ENCODE results near the gene DMGDH.

DMGDH gene

GRCh38 chr5:79001471-79001870 lies 68.0 kb downstream of the DMGDH start:
- no peak for DNase-seq (ENCODE audit: extremely low read depth, insufficient read length)
- no peaks in the 10 kb centered on the region for H3K27me3 ChIP-seq (replicated peaks; ENCODE audit: control insufficient read depth, insufficient read depth, low read length)
- no peak for TF ChIP-seq CTCF (IDR thresholded peaks at IDR 0.05; ENCODE audit: insufficient read depth, low read length, poor library complexity, severe bottlenecking)
- H3K4me3 ChIP-seq (replicated peaks; ENCODE audit: low read depth, low read length) = no peak overlapping the region
- no peaks in the 10 kb centered on the region for H3K36me3 ChIP-seq (ENCODE audit: control insufficient read depth, insufficient read depth, low read length)

GRCh38 chr5:78997090-78997489 lies 72.4 kb downstream of the DMGDH start:
- TF ChIP-seq CTCF (IDR thresholded peaks at IDR 0.05; ENCODE audit: insufficient read depth, low read length, poor library complexity, severe bottlenecking) = no peak
- H3K27me3 ChIP-seq (replicated peaks; ENCODE audit: control insufficient read depth, insufficient read depth, low read length) = no peaks in the 10 kb centered on the region
- no peak for DNase-seq (ENCODE audit: extremely low read depth, insufficient read length)
- no peaks in the 10 kb centered on the region for H3K36me3 ChIP-seq (ENCODE audit: control insufficient read depth, insufficient read depth, low read length)
- no peak overlapping the region for H3K4me3 ChIP-seq (replicated peaks; ENCODE audit: low read depth, low read length)

GRCh38 chr5:78995521-78996007 lies 73.9 kb downstream of the DMGDH start:
- Histone ChIP-seq H3K36me3 (ENCODE audit: control insufficient read depth, insufficient read depth, low read length) (no peaks in the 10 kb centered on the region), H3K4me3 (replicated peaks; ENCODE audit: low read depth, low read length) (no peak overlapping the region), H3K27me3 (replicated peaks; ENCODE audit: control insufficient read depth, insufficient read depth, low read length) (no peaks in the 10 kb centered on the region)
- TF ChIP-seq CTCF (IDR thresholded peaks at IDR 0.05; ENCODE audit: insufficient read depth, low read length, poor library complexity, severe bottlenecking) = no peak
- DNase-seq (ENCODE audit: extremely low read depth, insufficient read length) = no peak

- no peak for TF ChIP-seq CTCF (IDR thresholded peaks at IDR 0.05; ENCODE audit: insufficient read depth, low read length, poor library complexity, severe bottlenecking)
- Histone ChIP-seq H3K36me3 (ENCODE audit: control insufficient read depth, insufficient read depth, low read length) (no peaks in the 10 kb centered on the region), H3K27me3 (replicated peaks; ENCODE audit: control insufficient read depth, insufficient read depth, low read length) (no peaks in the 10 kb centered on the region), H3K4me3 (replicated peaks; ENCODE audit: low read depth, low read length) (no peak overlapping the region)
- DNase-seq (ENCODE audit: extremely low read depth, insufficient read length) = no peak
Observed at GRCh38 chr5:78993165-78993564, 76.3 kb downstream of the DMGDH start.

- no peak overlapping the region for H3K4me3 ChIP-seq (replicated peaks; ENCODE audit: low read depth, low read length)
- TF ChIP-seq CTCF (IDR thresholded peaks at IDR 0.05; ENCODE audit: insufficient read depth, low read length, poor library complexity, severe bottlenecking) = no peak
- no peaks in the 10 kb centered on the region for H3K27me3 ChIP-seq (replicated peaks; ENCODE audit: control insufficient read depth, insufficient read depth, low read length)
- H3K36me3 ChIP-seq (ENCODE audit: control insufficient read depth, insufficient read depth, low read length) = no peaks in the 10 kb centered on the region
- no peak for DNase-seq (ENCODE audit: extremely low read depth, insufficient read length)
Observed at GRCh38 chr5:78992146-78992545, 77.3 kb downstream of the DMGDH start.

- no peaks in the 10 kb centered on the region for H3K27me3 ChIP-seq (replicated peaks; ENCODE audit: control insufficient read depth, insufficient read depth, low read length)
- no peaks in the 10 kb centered on the region for H3K36me3 ChIP-seq (ENCODE audit: control insufficient read depth, insufficient read depth, low read length)
- no peak for DNase-seq (ENCODE audit: extremely low read depth, insufficient read length)
- no peak overlapping the region for H3K4me3 ChIP-seq (replicated peaks; ENCODE audit: low read depth, low read length)
- no peak for TF ChIP-seq CTCF (IDR thresholded peaks at IDR 0.05; ENCODE audit: insufficient read depth, low read length, poor library complexity, severe bottlenecking)
Observed at GRCh38 chr5:78989080-78989479, 80.4 kb downstream of the DMGDH start.
